GM19463 (cell line): Measurements from ENCODE around the gene POU2AF3.
A peak's percentile ranks its signal among the peaks of the same experiment; 100 is the strongest.
"Not testable (repeated sequence)": the region's sequence is repeated elsewhere in the genome, so short reads cannot be mapped to it uniquely, and the experiment has no call there.

Source experiments
- ATAC-seq: cut with Tn5 transposase; IDR thresholded peaks from one replicate; pipeline ENCODE4 v1.9.1; 2021; ENCODE audit warnings: mild to moderate bottlenecking, moderate library complexity; ENCODE audit not compliant: unreplicated experiment

The POU2AF3 gene, protein sequence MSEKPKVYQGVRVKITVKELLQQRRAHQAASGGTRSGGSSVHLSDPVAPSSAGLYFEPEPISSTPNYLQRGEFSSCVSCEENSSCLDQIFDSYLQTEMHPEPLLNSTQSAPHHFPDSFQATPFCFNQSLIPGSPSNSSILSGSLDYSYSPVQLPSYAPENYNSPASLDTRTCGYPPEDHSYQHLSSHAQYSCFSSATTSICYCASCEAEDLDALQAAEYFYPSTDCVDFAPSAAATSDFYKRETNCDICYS

DNA sequence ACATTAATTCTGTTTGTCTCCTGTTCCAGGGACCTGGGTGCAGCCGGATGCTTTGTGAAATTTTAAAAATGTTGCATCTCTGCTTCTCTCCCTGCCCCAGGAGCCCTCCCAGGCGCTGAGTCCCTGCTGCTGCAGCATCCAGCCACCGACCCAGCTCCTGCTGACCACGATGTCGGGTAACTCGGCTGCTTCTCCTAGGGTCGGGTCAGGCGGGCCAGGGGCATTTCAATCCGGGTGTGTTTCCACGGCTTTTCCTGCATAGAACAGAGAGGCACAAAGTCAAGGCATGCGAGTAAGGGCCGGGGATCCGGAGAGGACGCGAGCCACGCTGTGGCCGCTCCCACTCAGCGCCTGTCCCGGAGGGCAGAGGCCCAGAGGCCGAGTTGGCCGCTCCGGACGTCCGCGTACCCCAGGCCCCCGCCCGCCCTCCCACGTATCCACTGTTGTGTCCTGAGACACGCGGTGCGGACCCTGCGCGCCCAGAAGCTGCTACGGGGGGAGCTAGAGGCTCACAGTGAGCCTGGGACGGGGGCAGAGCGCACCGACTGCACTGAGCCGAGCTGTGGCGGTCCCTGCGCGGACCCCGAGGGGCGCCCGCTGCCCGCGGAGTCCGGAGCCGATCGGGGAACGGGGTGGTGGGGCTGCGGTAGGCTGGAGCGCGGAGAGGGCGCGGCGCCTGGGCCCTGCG lies at the start of gene POU2AF3:
TSS of gene POU2AF3 (plus strand) at position 134 of the 688 bp plus-strand sequence. CDS start at position 170, 36 bp downstream.
- ATAC-seq: peak; percentile 26

DNA sequence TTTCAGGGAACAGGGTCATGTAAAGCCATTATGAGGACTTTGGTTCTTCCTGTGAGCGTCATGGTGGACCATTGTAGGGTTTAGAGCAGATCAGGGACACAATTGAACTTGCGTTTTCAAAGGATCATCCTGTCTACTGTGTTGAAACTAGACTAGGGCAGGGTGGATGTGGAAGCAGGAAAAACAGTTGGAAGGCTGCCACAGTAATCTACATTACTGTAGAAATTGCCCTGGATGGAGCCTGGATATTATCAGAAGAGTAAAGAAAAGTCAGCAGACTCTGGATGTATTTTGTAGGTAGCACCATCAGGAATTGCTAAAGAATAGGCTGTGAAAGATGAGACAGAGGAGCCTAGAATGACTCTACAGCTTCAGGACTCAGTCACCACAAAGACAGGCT lies 47.4 kb upstream of the POU2AF3 start:
- no peak for ATAC-seq

DNA sequence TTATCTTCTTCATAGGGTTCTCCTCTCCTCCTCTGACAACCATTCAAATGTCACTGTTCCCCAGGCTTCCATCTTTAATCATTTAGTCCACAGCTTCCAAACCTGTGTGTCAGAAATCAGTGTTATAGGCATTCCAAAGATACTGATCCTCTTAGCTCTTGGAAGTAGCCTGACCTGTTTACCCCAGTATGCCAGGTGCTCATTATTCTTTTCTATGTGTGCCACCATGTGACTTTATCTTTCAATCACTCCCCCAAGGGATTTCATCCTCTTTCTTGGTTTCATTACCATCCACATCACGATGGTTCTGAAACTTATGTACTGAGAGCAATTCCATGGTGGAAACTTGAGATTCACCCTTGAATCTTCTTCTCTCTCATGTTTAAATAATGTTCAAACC lies 45.2 kb upstream of the POU2AF3 start:
- ATAC-seq: no peak

DNA sequence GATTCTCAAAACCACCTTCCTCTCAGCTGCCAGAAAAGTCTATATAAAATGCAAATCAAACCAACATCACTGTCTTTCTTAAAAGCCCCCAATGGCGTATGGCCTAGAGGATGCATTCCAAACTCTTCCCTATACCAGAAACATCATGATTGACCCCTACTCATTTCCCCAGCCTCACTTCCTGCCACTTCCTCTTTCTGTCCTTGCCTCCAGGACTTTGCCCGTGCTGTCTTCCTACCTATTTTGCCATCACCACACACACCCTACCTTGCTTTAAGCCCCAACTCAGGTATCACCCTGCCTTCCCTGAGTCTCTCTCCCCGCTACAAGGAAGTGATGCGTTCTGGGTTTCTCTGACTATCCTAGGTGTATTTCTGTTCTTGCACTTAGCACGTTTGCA lies 44.7 kb upstream of the POU2AF3 start:
- ATAC-seq: no peak

DNA sequence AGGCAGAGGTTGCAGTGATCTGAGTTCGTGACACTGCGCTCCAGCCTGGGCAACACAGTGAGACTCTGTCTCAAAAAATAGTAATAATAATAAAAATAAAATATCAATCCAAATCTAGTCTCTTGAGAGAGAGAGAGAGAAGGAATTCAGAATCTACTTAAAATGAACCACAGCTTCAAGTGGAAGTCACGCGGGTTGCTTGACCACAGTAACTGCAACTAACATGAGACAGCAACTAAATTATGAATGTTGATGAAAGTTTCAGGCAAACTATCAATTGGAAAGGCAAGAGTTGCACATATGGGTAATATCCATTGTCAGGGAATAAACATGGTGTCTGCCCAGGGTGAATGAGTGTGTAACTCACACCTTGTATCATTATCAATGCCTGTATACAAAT lies 40.3 kb upstream of the POU2AF3 start:
- no peak for ATAC-seq

DNA sequence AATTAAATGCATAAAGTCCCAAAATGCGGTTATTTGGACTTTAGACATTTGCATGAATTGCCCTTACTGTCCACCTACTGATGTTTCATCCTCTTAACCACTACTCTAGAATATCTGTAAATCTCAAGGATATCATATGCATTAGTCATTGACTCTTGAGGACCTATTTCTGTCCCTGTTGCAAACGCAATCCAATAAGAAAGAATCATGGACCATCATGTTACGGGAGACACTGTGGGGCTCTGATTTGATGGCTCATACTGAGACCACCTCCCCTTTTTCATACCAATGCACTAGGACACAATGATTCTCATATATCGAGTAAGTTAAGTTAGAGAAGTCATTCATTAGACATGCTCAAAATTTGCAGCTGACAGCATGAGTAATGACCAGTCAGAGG lies 38.5 kb upstream of the POU2AF3 start:
- no peak for ATAC-seq

DNA sequence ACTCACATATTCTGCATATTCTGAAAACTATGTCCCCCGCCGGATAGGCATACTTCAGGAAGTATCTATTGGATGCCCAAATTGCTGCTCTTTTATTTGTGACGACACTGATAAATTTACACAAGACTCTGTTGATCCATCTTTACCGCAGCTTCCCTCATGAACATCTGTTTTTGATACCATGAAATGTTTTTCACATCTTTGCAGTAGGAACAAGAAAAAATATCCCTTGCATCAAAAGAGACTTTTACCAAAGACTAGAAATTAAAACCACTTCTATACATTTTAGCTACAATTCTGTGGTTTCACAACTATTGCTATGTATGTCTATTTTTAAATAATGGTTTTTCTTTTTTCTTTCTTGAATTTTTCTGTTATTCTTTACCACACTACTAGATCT lies 37.5 kb upstream of the POU2AF3 start:
- no peak for ATAC-seq

DNA sequence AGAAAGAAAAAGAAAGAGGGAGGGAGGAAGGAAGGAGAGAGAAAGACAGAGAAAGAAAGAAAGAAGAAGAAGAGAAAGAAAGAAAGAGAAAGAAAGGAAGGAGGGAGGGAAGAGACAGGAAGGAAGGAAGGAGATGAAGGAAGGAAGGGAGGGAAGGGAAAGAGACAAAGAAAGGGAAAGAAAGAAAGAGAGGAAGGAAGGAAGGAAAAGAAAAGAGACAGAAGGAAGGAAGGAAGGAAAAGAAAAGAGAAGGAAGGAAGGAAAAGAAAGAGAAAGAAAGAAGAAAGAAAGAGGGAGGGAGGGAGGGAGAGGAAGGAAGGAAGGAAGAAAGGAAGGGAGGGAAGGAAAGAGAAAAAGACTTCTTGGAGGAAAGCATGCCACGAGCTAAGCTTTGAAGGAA lies 33.7 kb upstream of the POU2AF3 start:
- ATAC-seq: no peak

DNA sequence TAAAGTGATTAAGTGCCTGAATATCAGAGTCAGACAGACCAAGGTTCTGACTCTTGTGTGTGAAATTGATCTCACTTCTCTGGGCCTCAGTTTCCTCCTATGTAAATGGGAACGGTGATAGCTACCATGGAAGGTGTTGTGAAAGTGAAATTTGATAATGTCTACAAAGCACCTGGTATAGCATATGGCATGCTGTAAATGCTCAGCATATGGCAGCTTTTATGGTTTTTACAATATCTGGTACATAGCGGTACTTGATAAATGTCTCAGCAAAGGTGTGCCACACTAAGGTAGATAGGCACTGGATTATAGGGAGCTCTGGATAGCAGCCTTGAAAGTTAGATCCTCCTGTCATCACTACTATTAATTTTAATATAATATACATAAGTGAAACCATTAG lies 32.9 kb upstream of the POU2AF3 start:
- no peak for ATAC-seq

DNA sequence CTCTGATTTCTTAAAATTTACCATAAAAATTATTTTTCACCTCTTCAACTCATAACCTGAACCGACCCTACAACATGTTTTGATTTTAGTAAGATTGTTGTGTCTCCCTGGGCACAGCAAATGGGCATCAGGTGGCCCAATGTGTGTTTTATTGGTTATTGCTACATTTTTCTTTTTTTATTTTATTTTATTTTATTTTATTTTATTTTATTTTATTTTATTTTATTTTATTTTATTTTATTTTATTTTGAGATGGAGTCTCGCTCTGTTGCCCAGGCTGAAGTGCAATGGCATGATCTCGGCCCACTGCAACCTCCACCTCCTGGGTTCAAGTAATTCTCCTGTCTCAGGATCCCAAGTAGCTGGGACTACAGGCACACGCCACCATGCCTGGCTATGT lies 30.0 kb upstream of the POU2AF3 start:
- not testable (repeated sequence) for ATAC-seq

DNA sequence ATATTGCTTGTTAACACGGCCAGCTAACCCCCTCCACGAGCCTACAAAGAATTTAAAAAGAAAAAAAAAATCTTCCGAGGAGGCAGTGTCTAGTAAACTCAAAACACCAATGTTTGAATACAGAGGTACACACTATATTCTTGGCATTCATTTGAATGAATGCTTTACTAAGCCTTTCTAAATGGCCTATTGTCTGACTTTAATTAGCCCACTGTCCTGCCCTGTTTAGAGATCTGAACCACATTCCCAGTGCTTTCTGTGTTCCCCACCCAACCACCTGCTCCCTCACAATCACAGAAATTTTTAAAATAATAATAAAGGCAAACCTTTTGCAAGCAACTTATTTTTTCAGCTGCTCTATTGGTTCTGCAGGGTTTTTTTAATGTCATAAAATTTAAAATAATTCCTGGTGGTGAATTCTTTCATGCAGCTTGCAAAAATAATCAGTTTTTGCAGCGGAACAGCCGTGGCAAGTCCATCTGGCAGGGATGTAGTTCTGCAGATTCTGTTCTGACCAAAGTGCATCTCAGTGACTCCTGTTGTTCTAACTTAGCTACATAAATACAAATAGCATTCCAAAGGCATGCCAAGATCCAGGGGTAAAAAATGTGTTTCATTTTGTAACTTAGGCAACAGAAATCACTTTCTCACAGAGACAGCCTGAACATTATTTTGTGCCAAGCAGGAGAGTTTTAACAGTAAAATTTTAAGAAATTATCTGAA lies 29.0 kb upstream of the POU2AF3 start:
- no peak for ATAC-seq

DNA sequence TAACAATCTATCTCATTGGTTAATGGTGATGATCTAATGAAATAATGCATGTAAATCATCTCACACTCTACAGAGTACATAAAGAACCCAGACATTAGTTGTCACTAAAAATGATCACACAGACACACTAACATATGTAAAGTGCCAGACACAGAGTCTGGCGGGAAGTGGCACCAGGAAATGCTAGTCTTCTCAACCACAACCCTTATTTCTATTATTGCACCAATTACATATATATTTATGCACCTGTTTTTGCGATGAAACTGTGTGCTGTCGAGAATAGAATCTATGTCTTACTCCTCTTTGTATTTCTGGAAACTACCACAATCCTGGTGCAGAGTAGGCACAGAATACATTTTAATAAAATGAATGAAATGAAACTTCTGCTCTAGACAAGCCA lies 25.9 kb upstream of the POU2AF3 start:
- ATAC-seq: no peak

DNA sequence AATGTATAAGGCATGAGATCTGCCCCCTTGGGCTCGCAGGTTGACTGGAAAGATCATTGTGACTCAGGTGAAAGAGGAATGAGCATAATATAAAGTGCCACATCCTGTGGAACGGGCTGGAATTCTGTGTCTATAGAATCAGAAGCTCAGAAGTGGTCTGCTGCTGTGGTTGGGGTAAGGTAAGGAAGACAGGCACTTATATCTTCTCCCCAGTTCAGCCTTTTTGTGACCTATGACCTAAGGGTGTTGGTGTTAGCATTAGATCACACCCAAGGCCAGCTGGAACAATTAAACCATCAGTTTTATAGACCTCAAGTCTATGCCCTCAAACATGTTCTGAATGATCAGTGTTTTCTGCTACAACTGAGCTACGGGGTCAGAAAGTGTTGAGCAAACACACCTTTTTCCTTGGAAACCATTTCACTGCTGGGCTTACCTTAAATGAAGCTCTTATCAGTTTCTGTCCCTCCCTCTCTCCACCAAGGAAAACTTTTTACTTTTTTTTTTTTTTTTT lies 15.7 kb upstream of the POU2AF3 start:
- ATAC-seq: no peak

DNA sequence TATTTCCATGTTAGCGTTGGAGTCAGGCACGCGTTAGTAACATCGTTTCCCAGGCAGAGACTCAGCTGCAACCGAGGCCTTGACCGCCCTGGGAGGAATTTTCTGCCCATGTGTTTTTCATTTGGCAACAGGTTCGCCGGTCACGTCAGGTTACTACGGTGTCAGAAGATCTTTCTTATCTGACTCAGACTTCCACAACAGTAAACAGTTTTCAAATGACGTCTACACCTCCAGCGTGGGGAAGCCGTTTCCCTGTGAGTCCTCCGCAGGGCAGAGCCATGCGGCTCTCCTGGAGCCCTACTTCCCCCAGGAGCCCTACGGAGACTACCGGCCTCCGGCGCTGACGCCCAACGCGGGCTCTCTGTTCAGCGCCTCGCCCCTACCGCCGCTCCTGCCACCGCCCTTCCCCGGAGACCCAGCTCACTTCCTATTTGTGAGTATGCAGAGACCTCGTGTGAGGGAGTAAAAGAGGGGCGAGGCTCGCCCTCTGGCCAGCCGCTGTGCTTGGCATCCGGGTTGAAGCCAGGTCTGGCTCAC lies 14.3 kb upstream of the POU2AF3 start:
- ATAC-seq: no peak

DNA sequence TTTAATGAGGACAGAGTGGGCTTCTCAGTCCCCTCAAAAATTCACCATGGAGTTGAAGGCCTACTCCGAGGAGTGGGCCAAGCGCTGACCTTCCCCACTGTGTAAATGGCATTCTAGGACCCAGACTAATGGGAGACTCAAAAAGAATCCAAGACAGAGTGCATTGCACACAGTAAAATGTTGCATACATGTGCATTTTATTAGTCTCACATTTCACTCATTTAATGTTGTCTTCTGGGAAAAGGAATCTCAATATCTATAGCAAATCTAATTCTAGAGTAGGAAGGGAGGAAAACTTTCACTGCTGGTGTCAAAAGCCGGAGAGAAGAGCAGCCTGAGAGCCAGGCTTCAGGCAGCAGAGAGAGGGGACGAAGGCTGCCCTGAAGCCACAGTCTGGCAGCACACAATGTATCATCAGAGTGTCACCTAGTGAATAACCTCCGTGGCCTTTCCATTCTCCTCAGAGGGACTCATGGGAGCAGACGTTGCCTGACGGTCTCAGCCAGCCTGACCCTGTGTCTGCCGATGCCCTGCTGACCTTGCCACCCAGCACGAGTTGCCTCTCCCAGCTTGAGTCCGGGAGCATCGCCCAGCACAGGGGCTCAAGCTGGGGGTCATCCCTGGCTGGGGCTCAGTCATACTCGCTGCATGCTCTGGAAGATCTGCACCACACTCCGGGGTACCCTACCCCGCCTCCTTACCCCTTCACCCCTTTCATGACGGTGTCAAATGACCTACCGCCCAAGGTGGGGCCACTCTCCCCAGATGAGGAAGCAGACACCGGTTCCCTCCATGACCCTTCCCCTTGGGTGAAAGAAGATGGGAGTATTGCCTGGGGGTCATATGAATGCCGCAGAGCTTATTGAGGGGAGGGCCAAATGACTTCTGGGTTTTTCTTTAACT lies 12.9 kb upstream of the POU2AF3 start:
- no peak for ATAC-seq

DNA sequence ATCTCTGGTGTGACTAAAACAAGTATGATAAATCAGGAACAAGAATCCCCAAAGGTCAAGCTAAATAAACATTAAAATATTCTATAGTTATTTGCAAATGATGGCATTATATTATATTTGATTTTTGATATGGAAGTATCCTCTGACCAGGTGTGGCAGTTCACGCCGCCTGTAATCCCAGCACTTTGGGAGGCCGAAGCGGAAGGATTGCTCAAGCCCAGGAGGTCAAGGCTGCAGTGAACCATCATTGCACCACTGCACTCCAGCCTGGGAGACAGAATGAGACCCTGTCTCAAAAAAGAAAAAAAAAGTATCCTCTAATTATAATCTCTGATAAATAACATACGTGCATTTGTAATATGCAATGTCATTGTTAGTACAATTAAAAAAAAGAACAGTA lies 6.6 kb upstream of the POU2AF3 start:
- no peak for ATAC-seq

DNA sequence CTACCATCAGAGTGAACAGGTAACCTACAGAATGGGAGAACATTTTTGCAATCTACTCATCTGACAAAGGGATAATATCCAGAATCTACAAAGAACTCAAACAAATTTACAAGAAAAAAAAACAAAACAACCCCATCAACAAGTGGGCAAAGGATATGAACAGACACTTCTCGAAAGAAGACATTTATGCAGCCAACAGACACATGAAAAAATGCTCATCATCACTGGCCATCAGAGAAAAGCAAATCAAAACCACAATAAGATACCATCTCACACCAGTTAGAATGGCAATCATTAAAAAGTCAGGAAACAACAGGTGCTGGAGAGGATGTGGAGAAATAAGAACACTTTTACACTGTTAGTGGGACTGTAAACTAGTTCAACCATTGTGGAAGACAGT lies 5.9 kb upstream of the POU2AF3 start:
- not testable (repeated sequence) for ATAC-seq

DNA sequence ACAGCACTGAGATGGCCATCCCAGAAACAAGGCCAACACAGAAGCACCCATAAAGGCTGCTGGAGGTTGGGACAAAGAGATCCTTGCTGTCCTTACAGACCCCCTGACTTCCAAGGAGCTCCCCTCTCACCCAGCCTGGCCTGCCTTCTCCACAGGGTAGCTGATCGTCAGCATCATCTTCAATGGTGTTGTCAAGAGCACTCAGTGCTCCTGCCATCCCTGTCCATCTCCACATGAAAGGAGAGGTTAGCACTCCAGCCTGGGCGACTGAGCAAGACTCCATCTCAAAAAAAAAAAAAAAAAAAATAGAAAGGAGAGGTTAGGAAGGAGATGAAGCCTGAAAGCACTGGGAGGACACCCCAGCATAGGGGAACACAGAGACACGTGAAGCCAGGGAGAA lies 2.1 kb upstream of the POU2AF3 start:
- ATAC-seq: no peak

DNA sequence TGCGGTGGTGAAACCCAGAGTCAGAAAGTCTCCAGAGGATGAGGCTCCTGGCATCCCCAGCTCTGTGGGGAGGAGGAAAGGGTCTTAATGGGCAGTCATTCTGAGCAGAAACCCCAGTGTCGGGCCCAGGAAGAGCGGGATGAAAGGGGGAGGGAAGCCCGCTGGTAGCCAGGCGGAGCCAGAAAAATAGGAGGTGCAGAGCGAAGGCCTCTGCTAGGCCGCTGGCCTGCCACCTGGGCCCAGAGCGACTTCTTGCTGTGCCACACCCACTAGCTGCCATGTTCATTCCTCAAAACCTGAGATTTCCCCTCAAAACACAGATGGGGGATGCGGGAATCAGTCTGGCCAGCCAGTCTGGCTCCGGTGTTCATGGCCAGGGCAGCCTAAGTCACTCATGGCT lies 650 bp upstream of the POU2AF3 start:
- no peak for ATAC-seq
